ENCODE measurements around the gene TBC1D1.

TBC1D1 gene

GRCh38 chr4:38086151-38086848 is 195.4 kb downstream of the TBC1D1 start:
- no peak for TF ChIP-seq CTCF (IDR thresholded peaks at IDR 0.05; ENCODE audit: borderline replicate concordance, insufficient read depth, low read depth, low read length)
- H3K4me3 ChIP-seq (ENCODE audit: low read depth, low read length): no peak overlapping the region

- no peak overlapping the region for H3K4me3 ChIP-seq (ENCODE audit: low read depth, low read length)
- no peak for TF ChIP-seq CTCF (IDR thresholded peaks at IDR 0.05; ENCODE audit: borderline replicate concordance, insufficient read depth, low read depth, low read length)
Observed at GRCh38 chr4:38086849-38087226, 196.0 kb downstream of the TBC1D1 start.

GRCh38 chr4:38088321-38088720 is 197.4 kb downstream of the TBC1D1 start:
- no peak overlapping the region for H3K4me3 ChIP-seq (ENCODE audit: low read depth, low read length)
- no peak for TF ChIP-seq CTCF (IDR thresholded peaks at IDR 0.05; ENCODE audit: borderline replicate concordance, insufficient read depth, low read depth, low read length)

- no peak overlapping the region for H3K4me3 ChIP-seq (ENCODE audit: low read depth, low read length)
- TF ChIP-seq CTCF (IDR thresholded peaks at IDR 0.05; ENCODE audit: borderline replicate concordance, insufficient read depth, low read depth, low read length): no peak
Observed at GRCh38 chr4:38089961-38090360, 199.1 kb downstream of the TBC1D1 start.

- H3K4me3 ChIP-seq (ENCODE audit: low read depth, low read length): no peak overlapping the region
- TF ChIP-seq CTCF (IDR thresholded peaks at IDR 0.05; ENCODE audit: borderline replicate concordance, insufficient read depth, low read depth, low read length): no peak
Observed at GRCh38 chr4:38090455-38091246, 199.8 kb downstream of the TBC1D1 start.

GRCh38 chr4:38091636-38092035 is 200.8 kb downstream of the TBC1D1 start:
- TF ChIP-seq CTCF (IDR thresholded peaks at IDR 0.05; ENCODE audit: borderline replicate concordance, insufficient read depth, low read depth, low read length): no peak
- H3K4me3 ChIP-seq (ENCODE audit: low read depth, low read length): no peak overlapping the region

GRCh38 chr4:38092701-38093100 is 201.8 kb downstream of the TBC1D1 start:
- no peak for TF ChIP-seq CTCF (IDR thresholded peaks at IDR 0.05; ENCODE audit: borderline replicate concordance, insufficient read depth, low read depth, low read length)
- no peak overlapping the region for H3K4me3 ChIP-seq (ENCODE audit: low read depth, low read length)

Measured in GM12875 (cell line).